NCI-H2171 treated with DMSO at 0.1 percent for 48 hours (cell line): ENCODE results near the gene LILRB5.
"Not testable (repeated sequence)": the region's sequence is repeated elsewhere in the genome, so short reads cannot be mapped to it uniquely, and the experiment has no call there.

Experiments used
- DNase-seq: peaks from one replicate; lab custom pipeline; 2025; lab: John Stamatoyannopoulos, UW

LILRB5 gene

GRCh38 chr19:54257116-54257480 lies at the start of gene LILRB5:
LILRB5 (minus strand) TSS chr19:54257273; CDS start chr19:54257193, 80 bp downstream.
- DNase-seq = no peak

GRCh38 chr19:54305141-54305540 lies 48.1 kb upstream of the LILRB5 start:
- DNase-seq = no peak

GRCh38 chr19:54302257-54302656 lies 45.2 kb upstream of the LILRB5 start:
- no peak for DNase-seq

- DNase-seq = no peak
These were observed 42.4 kb upstream of the LILRB5 start for GRCh38 chr19:54299515-54299914.

- DNase-seq = no peak
These were observed 42.0 kb upstream of the LILRB5 start for GRCh38 chr19:54299126-54299498.

- no peak for DNase-seq
These were observed 41.5 kb upstream of the LILRB5 start for GRCh38 chr19:54298357-54299125.

- DNase-seq = no peak
These were observed 40.8 kb upstream of the LILRB5 start for GRCh38 chr19:54297759-54298305.

- DNase-seq = no peak
These were observed 37.5 kb upstream of the LILRB5 start for GRCh38 chr19:54294539-54294938.

- DNase-seq = not testable (repeated sequence)
These were observed 32.1 kb upstream of the LILRB5 start for GRCh38 chr19:54289160-54289559.

- DNase-seq = no peak
These were observed 30.4 kb upstream of the LILRB5 start for GRCh38 chr19:54287456-54287855.

GRCh38 chr19:54286283-54286682 lies 29.2 kb upstream of the LILRB5 start:
- DNase-seq = not testable (repeated sequence)

- not testable (repeated sequence) for DNase-seq
These were observed 28.5 kb upstream of the LILRB5 start for GRCh38 chr19:54285427-54286056.

- no peak for DNase-seq
These were observed 25.8 kb upstream of the LILRB5 start for GRCh38 chr19:54282686-54283470.

GRCh38 chr19:54281729-54282075 lies 24.6 kb upstream of the LILRB5 start:
- not testable (repeated sequence) for DNase-seq

GRCh38 chr19:54281007-54281728 lies 24.1 kb upstream of the LILRB5 start, which contains the start of gene LILRB2:
LILRB2 (minus strand) TSS chr19:54281110; CDS start chr19:54280496, 614 bp downstream.
- DNase-seq = no peak

GRCh38 chr19:54280441-54280840 lies 23.4 kb upstream of the LILRB5 start:
- not testable (repeated sequence) for DNase-seq

- not testable (repeated sequence) for DNase-seq
These were observed 23.0 kb upstream of the LILRB5 start for GRCh38 chr19:54280025-54280424.

- DNase-seq = no peak
These were observed 22.4 kb upstream of the LILRB5 start for GRCh38 chr19:54279406-54279962.

GRCh38 chr19:54278571-54279195 lies 21.6 kb upstream of the LILRB5 start:
- DNase-seq = not testable (repeated sequence)

GRCh38 chr19:54278056-54278455 lies 21.0 kb upstream of the LILRB5 start:
- not testable (repeated sequence) for DNase-seq

- DNase-seq = not testable (repeated sequence)
These were observed 20.1 kb upstream of the LILRB5 start for GRCh38 chr19:54277111-54277615.
